Measurements from ENCODE around the gene WBP4.

- TF ChIP-seq CTCF (IDR thresholded peaks at IDR 0.05) (no peak), POLR2A (IDR thresholded peaks at IDR 0.05) (no peak)
Observed at GRCh38 chr13:41075485-41075884, 14.2 kb downstream of the WBP4 start.

All from uterus (tissue), 2 donors.